ENCODE data around the gene TAF1L. TPM values are rescaled to one million over a fixed set of nuclear protein-coding genes. Genes with fewer than 3 reads are reported as not detected.

The TAF1L gene
- total RNA-seq, 1 donor from 2014 or later = 0.03 TPM

- no peak for DNase-seq (ENCODE audit: low read depth)
Measured at GRCh38 chr9:32596096-32596865, 39.2 kb downstream of the TAF1L start.

DNA sequence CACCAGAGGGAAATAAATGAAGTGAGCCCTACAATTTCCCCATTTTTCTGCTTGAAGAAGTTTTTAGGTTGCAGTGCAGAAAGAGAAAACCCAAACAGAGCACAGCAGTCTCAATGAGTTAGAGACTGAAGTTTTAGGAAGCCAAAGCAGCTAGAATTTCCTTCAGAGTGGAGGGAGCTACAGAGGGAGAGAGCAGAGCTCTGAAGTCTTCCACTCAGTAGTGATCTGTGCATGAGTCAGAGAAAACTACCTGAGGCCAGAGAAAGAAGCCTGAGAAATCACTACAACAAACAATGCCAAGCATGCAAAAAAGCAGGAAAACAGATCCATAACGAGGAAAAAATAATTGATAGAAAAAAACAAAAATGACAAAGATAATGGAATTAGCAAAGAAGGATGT is 44.6 kb downstream of the TAF1L start:
- no peak for DNase-seq (ENCODE audit: low read depth)

DNA sequence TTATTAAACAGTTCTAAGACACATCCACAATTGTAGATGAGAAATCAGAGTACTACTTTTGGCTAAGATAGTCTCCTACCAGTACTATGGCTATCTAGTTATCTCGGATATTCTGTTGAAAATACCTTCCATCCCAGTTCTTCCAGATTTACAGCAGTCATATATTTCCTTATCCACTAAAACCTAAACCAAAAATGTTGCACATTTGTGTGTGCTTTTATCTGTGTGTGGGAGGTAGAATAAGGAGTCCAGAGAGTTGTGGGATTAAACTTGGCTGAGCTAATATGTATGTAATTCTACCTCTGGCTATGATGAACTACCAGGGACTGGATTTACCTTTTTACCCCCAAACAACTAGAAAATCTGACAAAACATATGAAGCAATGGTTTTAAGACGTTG is 45.0 kb downstream of the TAF1L start:
- no peak for DNase-seq (ENCODE audit: low read depth)

DNA sequence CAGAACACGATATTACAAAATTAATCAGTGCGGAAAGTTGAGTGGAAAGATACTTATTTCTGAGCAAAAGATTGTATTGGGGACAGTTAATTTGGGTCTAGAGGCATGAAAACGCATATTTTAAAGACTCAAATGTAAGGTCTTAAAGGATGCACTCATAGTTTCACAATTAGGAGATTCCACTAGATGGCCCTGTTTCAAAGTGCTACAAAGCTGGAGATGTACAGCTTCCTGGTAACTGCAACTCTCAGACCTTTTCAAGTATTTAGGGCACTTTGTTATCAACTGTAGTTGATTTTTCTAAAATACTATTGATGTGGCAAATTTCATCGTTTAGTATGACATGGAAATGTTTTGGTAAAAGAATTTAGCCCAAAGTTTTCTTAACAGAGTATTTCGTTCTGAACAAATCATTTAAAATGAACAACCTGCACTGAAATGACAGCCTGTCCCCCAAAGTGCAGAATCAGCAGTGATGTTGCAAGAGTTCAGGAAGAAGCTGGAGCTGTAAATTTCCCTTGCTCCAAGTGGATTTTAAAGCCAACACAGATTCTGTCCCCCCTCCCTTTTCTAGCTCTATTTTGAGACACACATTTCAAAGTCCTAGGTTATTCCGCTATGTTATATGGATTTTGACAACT is 46.3 kb downstream of the TAF1L start:
- peak; percentile 56 for DNase-seq (ENCODE audit: low read depth)

GRCh38 chr9:32587901-32588300 is 47.6 kb downstream of the TAF1L start:
- DNase-seq (ENCODE audit: low read depth) = peak; percentile 80

DNA sequence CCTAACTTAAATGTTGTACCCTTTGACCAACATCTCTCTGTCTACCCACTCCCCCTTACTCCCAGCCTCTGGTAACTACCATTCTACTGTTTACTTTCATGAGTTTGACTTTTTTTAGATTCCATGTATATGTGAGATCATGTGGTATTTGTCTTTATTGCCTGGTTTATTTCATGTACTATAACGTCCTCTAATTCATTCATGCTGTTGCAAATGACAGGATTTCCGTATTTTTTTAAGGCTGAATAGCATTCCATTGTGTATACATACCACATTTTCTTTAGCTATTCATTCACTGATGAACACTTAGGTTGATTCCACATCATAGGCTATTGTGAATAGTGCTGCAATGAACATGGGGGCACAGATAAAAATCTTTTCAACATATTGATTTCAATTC is 50.7 kb downstream of the TAF1L start:
- no peak for DNase-seq (ENCODE audit: low read depth)

- peak; percentile 59 for DNase-seq (ENCODE audit: low read depth)
Measured at GRCh38 chr9:32581512-32582143, 53.8 kb downstream of the TAF1L start.

DNA sequence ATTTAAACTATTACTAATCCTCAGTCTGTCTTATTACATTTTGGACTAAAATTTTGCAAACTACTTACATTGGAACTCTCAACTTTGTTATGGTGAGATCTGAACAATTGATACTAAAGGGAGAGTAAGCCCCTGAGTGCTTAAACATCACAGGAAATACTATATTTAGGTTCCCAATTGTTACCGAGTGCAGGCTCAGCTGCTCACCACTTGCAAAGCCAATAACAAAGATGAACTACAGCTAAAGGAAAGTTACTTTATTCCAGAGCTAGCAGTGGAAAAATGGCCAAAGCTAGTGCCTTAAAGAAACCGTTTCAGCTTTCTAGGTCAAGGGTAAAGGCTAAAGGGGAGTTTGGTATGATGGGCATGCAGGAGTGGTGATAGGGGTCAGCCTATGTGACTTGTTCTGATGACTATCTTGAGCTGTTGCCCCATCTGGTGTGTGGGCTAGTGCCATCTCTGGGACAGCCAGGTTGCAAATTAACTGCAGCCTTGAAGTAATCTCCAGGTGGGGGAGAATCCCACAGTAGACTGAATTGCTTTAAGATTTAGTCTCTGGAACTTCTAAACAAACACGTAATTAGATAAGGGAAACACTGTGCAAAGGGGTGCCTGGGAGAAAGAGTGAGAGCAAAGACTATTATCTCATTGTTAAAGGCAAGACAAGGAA is 54.7 kb downstream of the TAF1L start:
- no peak for DNase-seq (ENCODE audit: low read depth)

DNA sequence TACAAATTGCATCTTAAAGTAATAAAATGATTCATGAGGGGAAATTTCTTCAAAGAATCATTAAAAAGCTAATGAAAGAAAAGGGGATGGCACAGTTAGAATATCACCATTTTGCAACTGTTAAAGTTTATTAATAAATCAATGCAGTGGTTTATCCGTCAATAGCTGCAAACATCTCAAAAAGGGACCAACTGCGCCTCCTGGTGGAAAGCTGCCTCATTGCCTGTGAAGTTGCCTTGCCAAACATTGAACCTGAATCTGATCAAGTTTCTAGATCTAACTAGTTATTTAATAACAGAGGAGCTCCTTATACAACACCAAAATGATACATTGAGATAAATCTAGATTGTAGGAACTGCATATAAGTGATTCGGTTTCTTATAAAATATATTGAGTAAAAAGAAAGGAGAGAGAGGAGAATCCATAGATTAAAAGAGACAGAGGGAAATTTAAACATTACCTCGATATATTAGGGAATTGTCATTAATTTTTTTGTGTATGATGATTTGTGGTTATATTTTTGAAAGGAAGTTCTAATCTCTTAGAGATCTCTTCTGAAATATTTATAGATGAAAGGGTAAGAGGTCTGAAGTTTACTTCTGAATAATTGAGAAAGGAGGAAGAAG is 55.6 kb downstream of the TAF1L start:
- peak; percentile 71 for DNase-seq (ENCODE audit: low read depth)

Other genes starting within 250 kb of the TAF1L start
- 17.3 and 18.0 TPM in 2 replicates for gene RIGI, start 109.5 kb downstream of the TAF1L start, total RNA-seq
- gene SMIM27, start 83.3 kb downstream of the TAF1L start, total RNA-seq = 6.2 and 6.5 TPM in 2 replicates
- gene TOPORS, start 83.1 kb downstream of the TAF1L start, total RNA-seq = 23.4 and 24.6 TPM in 2 replicates
- gene NDUFB6, start 62.5 kb downstream of the TAF1L start, total RNA-seq = 76.1 and 78.4 TPM in 2 replicates
- not detected in 2 replicates for gene TMEM215, start 147.9 kb upstream of the TAF1L start, total RNA-seq